ENCODE results near the gene PTPRD. TPM values are rescaled to one million over a fixed set of nuclear protein-coding genes. Genes with fewer than 3 reads are reported as not detected.

The PTPRD gene
- total RNA-seq, 1 experiment from 2014 or later, result 69.6 TPM

DNA sequence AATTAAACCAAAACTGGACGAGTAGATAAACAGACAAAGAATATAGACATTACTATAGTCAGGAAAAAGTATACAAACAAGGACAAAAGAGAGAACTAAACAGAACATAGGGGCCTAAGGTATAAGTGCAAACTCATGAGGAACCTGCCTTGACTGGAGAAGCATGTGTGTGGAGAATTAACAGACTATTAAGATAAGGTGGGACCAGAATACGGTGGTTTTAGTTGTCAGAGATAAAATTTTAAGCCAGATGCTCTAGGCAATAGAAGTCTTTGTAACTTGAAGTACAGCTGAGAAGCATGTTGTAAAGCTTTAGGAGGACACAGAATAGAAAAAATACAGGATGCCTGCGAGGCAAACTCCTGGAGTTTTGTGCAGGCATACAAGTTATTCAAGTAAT lies 707.1 kb downstream of the PTPRD start:
- H3K36me3 Mint-ChIP-seq, result no peaks in the 10 kb centered on the region
- ChIA-PET POLR2A (no interaction called here), CTCF (no interaction called here)
- ATAC-seq, result no peak
- peaks cover 16% of the 10 kb centered on the region for H3K4me1 Mint-ChIP-seq
- no peaks in the 10 kb centered on the region for H3K27me3 Mint-ChIP-seq (ENCODE audit: low read depth)
- no peak overlapping the region for H3K27ac Mint-ChIP-seq
- no peak overlapping the region for H3K4me3 Mint-ChIP-seq
- DNase-seq (ENCODE audit: low spot score), result no peak
- H3K9me3 Mint-ChIP-seq, result no peaks in the 10 kb centered on the region
- TF ChIP-seq, protein P1, sequence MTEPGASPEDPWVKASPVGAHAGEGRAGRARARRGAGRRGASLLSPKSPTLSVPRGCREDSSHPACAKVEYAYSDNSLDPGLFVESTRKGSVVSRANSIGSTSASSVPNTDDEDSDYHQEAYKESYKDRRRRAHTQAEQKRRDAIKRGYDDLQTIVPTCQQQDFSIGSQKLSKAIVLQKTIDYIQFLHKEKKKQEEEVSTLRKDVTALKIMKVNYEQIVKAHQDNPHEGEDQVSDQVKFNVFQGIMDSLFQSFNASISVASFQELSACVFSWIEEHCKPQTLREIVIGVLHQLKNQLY (CRISPR knock-in tag; IDR thresholded peaks at IDR 0.05), result no peak
- TF ChIP-seq RELA (CRISPR knock-in tag; IDR thresholded peaks at IDR 0.05; ENCODE audit: borderline replicate concordance), result no peak
- TF ChIP-seq, protein P2, sequence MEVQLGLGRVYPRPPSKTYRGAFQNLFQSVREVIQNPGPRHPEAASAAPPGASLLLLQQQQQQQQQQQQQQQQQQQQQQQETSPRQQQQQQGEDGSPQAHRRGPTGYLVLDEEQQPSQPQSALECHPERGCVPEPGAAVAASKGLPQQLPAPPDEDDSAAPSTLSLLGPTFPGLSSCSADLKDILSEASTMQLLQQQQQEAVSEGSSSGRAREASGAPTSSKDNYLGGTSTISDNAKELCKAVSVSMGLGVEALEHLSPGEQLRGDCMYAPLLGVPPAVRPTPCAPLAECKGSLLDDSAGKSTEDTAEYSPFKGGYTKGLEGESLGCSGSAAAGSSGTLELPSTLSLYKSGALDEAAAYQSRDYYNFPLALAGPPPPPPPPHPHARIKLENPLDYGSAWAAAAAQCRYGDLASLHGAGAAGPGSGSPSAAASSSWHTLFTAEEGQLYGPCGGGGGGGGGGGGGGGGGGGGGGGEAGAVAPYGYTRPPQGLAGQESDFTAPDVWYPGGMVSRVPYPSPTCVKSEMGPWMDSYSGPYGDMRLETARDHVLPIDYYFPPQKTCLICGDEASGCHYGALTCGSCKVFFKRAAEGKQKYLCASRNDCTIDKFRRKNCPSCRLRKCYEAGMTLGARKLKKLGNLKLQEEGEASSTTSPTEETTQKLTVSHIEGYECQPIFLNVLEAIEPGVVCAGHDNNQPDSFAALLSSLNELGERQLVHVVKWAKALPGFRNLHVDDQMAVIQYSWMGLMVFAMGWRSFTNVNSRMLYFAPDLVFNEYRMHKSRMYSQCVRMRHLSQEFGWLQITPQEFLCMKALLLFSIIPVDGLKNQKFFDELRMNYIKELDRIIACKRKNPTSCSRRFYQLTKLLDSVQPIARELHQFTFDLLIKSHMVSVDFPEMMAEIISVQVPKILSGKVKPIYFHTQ (CRISPR knock-in tag; IDR thresholded peaks at IDR 0.05), result no peak
- TF ChIP-seq, protein P3, sequence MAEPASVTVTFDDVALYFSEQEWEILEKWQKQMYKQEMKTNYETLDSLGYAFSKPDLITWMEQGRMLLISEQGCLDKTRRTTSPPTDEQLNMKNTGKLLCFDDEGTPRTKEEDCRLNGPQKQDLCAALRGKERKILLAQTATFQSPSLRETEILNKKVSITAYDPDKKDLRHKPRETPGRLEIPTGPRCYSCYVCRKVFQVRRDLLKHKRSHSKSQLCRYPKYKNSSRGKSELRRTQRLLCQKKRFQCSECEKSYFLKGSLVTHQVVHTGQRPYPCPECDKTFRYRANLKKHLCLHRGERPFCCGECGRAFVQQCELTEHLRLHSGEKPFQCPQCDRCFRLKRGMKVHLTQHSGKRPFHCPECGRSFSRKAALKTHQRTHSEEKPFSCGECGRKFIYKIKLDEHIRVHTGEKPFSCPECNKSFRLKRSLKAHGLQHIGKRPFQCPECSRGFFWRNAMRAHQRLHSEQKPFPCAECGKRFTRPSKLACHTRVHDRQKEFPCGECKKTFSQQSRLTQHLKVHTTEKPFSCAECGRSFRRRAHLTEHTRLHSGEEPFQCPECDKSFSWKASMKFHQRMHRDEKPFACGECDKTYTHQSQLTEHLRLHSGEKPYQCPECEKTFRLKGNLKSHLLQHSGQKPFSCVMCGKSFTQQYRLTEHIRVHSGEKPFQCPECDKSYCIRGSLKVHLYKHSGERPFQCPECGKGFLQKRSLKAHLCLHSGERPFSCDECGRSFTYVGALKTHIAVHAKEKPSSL (CRISPR knock-in tag; conservative IDR thresholded peaks at IDR 0.05), result no peak
- TF ChIP-seq ZNF219 (CRISPR knock-in tag; IDR thresholded peaks at IDR 0.05; ENCODE audit: borderline replicate concordance), result no peak
- no peak for TF ChIP-seq CREM (CRISPR knock-in tag; IDR thresholded peaks at IDR 0.05)
- no peak for TF ChIP-seq ZNF423 (CRISPR knock-in tag; IDR thresholded peaks at IDR 0.05)

DNA sequence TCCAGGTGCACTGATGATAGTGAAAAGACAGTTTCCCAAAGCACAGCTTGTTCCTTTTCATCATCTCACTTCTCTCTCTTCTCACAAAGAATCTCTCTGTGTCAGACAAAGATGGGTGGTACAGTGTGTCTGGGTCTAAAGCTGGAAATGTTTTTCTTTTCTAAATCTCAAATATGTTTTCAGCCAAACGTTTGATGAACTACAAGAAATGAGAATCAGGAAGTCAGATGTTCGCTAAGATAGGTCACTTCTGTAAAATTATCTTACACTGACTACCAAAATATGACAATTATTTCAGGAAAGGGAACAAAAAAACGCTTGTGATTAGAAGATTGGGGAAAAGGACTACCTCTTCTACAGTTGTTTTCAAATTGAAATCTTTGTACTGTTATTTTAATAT lies 708.8 kb downstream of the PTPRD start:
- DNase-seq (ENCODE audit: low spot score) (no peak), ATAC-seq (no peak)
- Mint-ChIP-seq H3K27me3 (ENCODE audit: low read depth) (no peaks in the 10 kb centered on the region), H3K36me3 (no peaks in the 10 kb centered on the region), H3K4me1 (peaks cover 16% of the 10 kb centered on the region), H3K27ac (no peak overlapping the region), H3K4me3 (no peak overlapping the region), H3K9me3 (no peaks in the 10 kb centered on the region)
- TF ChIP-seq NFYB (CRISPR knock-in tag; conservative IDR thresholded peaks at IDR 0.05; ENCODE audit: low read depth), result no peak
- no peak for TF ChIP-seq SP1 (CRISPR knock-in tag; conservative IDR thresholded peaks at IDR 0.05)
- no peak for TF ChIP-seq GTF2I (CRISPR knock-in tag; conservative IDR thresholded peaks at IDR 0.05)
- TF ChIP-seq ZNF396 (CRISPR knock-in tag; IDR thresholded peaks at IDR 0.05; ENCODE audit: borderline replicate concordance), result no peak
- TF ChIP-seq MYBL2 (CRISPR knock-in tag; IDR thresholded peaks at IDR 0.05), result no peak
- TF ChIP-seq, protein P4, sequence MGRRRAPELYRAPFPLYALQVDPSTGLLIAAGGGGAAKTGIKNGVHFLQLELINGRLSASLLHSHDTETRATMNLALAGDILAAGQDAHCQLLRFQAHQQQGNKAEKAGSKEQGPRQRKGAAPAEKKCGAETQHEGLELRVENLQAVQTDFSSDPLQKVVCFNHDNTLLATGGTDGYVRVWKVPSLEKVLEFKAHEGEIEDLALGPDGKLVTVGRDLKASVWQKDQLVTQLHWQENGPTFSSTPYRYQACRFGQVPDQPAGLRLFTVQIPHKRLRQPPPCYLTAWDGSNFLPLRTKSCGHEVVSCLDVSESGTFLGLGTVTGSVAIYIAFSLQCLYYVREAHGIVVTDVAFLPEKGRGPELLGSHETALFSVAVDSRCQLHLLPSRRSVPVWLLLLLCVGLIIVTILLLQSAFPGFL (CRISPR knock-in tag; IDR thresholded peaks at IDR 0.05; ENCODE audit: borderline replicate concordance), result no peak
- no peak for TF ChIP-seq ZNF423 (CRISPR knock-in tag; IDR thresholded peaks at IDR 0.05)
- TF ChIP-seq TCF7 (CRISPR knock-in tag; IDR thresholded peaks at IDR 0.05; ENCODE audit: low read depth), result no peak
- TF ChIP-seq JUN (CRISPR knock-in tag; IDR thresholded peaks at IDR 0.05), result no peak
- no peak for TF ChIP-seq OVOL2 (CRISPR knock-in tag; IDR thresholded peaks at IDR 0.05; ENCODE audit: borderline replicate concordance)
- TF ChIP-seq FOXK1 (CRISPR knock-in tag; IDR thresholded peaks at IDR 0.05), result no peak
- TF ChIP-seq NFE2L1 (CRISPR knock-in tag; IDR thresholded peaks at IDR 0.05), result no peak
- TF ChIP-seq, protein P5, sequence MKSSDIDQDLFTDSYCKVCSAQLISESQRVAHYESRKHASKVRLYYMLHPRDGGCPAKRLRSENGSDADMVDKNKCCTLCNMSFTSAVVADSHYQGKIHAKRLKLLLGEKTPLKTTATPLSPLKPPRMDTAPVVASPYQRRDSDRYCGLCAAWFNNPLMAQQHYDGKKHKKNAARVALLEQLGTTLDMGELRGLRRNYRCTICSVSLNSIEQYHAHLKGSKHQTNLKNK (CRISPR knock-in tag; IDR thresholded peaks at IDR 0.05), result no peak
- TF ChIP-seq ETV6 (CRISPR knock-in tag; IDR thresholded peaks at IDR 0.05), result no peak
- TF ChIP-seq, protein P2 (CRISPR knock-in tag; IDR thresholded peaks at IDR 0.05), result no peak
- TF ChIP-seq, protein P6, sequence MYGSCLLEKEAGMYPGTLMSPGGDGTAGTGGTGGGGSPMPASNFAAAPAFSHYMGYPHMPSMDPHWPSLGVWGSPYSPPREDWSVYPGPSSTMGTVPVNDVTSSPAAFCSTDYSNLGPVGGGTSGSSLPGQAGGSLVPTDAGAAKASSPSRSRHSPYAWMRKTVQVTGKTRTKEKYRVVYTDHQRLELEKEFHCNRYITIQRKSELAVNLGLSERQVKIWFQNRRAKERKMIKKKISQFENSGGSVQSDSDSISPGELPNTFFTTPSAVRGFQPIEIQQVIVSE (CRISPR knock-in tag; IDR thresholded peaks at IDR 0.05; ENCODE audit: borderline replicate concordance), result no peak
- TF ChIP-seq ATF3 (CRISPR knock-in tag; conservative IDR thresholded peaks at IDR 0.05), result no peak
- no peak for TF ChIP-seq TEAD1 (CRISPR knock-in tag; IDR thresholded peaks at IDR 0.05)
- TF ChIP-seq ZNF317 (CRISPR knock-in tag; IDR thresholded peaks at IDR 0.05; ENCODE audit: borderline replicate concordance, low read depth), result no peak
- ChIA-PET CTCF (interaction anchor here (1.0 to 2.7 kb wide), 5 partner anchors 8 to 39 kb away, joined by 3 to 13 read pairs (median 4); no protein-coding TSS in a partner anchor), POLR2A (no interaction called here)
